ENCODE data around the gene DVL1. TPM values are rescaled to one million over a fixed set of nuclear protein-coding genes. Genes with fewer than 3 reads are reported as not detected.

DVL1 gene
- total RNA-seq, 1 donor from 2014 or later, result 55.0 TPM

DNA sequence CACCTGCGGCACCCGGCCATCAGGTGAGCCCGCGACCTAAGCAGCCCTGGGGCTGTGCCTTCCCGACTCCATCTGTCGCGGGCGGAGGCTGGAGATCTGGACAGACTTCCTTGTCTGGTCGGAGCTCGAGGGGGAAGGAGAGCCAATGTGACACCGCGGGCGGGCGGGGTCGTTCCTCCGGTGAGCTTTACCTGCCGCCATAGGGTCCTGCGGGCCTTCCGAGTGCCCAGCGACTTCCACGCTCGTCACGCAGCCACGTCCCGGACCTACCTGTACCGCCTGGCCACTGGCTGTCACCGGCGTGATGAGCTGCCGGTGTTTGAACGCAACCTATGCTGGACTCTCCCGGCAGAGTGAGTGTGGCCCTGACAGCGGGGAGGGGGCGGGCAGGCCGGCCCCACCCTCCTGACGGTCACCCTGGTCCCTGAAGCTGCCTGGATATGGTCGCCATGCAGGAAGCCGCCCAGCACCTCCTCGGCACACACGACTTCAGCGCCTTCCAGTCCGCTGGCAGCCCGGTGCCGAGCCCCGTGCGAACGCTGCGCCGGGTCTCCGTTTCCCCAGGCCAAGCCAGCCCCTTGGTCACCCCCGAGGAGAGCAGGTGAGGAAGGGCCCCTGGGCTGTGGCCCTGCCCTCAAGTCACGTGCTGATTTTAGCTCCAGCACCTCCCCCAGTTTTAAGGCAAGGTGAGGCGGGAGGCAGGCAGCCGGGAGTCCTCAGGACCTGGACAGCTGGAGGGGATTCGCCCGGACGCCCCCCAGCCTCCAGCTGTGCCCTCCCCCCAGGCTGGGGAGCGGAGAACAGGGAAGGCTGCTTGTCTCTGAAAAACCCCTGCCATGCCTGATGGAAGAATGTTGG, 39.7 kb downstream of the DVL1 start:
- peaks cover 7% of the 10 kb centered on the region for H3K36me3 ChIP-seq (ENCODE audit: insufficient read depth, low read length)
- no peaks in the 10 kb centered on the region for H3K9me3 Mint-ChIP-seq (ENCODE audit: unreplicated experiment)
- H3K9ac ChIP-seq (ENCODE audit: low read length), result peak overlapping the region; percentile 81
- no peak overlapping the region for H3K27ac Mint-ChIP-seq (ENCODE audit: unreplicated experiment)
- peak overlapping the region; percentile 64 for H3K27ac ChIP-seq (ENCODE audit: low read depth, low read length)
- peaks cover 63% of the 10 kb centered on the region for H3K79me2 ChIP-seq (ENCODE audit: insufficient read depth, low read length)
- H3K27me3 ChIP-seq (ENCODE audit: insufficient read depth, low read length), result no peaks in the 10 kb centered on the region
- peak overlapping the region; percentile 26 for H2AFZ ChIP-seq (ENCODE audit: low read depth, low read length)
- H3K4me1 Mint-ChIP-seq (ENCODE audit: low read depth, unreplicated experiment), result peaks cover 8% of the 10 kb centered on the region
- DNase-seq (ENCODE audit: low read depth), result no peak
- peak overlapping the region; percentile 84 for H3K4me3 Mint-ChIP-seq (ENCODE audit: unreplicated experiment)
- H3K36me3 Mint-ChIP-seq (ENCODE audit: low read depth, unreplicated experiment), result peaks cover 6% of the 10 kb centered on the region
- peaks cover 38% of the 10 kb centered on the region for H3K4me1 ChIP-seq (ENCODE audit: insufficient read depth, low read length)
- TF ChIP-seq EZH2 (IDR thresholded peaks at IDR 0.05; ENCODE audit: insufficient read depth, low read length), result no peak
- TF ChIP-seq, protein P1, sequence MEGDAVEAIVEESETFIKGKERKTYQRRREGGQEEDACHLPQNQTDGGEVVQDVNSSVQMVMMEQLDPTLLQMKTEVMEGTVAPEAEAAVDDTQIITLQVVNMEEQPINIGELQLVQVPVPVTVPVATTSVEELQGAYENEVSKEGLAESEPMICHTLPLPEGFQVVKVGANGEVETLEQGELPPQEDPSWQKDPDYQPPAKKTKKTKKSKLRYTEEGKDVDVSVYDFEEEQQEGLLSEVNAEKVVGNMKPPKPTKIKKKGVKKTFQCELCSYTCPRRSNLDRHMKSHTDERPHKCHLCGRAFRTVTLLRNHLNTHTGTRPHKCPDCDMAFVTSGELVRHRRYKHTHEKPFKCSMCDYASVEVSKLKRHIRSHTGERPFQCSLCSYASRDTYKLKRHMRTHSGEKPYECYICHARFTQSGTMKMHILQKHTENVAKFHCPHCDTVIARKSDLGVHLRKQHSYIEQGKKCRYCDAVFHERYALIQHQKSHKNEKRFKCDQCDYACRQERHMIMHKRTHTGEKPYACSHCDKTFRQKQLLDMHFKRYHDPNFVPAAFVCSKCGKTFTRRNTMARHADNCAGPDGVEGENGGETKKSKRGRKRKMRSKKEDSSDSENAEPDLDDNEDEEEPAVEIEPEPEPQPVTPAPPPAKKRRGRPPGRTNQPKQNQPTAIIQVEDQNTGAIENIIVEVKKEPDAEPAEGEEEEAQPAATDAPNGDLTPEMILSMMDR (IDR thresholded peaks at IDR 0.05; ENCODE audit: insufficient read depth, low read depth, low read length), result no peak
- peak overlapping the region; percentile 96 for H3K4me2 ChIP-seq (ENCODE audit: low read length)
- no peak for FAIRE-seq
- peak overlapping the region; percentile 73 for H3K4me3 ChIP-seq (ENCODE audit: insufficient read depth, low read depth, low read length)
- H3K9me3 ChIP-seq (ENCODE audit: insufficient read depth, low read depth, low read length), result no peaks in the 10 kb centered on the region
- peaks cover 73% of the 10 kb centered on the region for H4K20me1 ChIP-seq (ENCODE audit: insufficient read depth, low read length)
- no peaks in the 10 kb centered on the region for H3K27me3 Mint-ChIP-seq (ENCODE audit: low read depth, unreplicated experiment)

DNA sequence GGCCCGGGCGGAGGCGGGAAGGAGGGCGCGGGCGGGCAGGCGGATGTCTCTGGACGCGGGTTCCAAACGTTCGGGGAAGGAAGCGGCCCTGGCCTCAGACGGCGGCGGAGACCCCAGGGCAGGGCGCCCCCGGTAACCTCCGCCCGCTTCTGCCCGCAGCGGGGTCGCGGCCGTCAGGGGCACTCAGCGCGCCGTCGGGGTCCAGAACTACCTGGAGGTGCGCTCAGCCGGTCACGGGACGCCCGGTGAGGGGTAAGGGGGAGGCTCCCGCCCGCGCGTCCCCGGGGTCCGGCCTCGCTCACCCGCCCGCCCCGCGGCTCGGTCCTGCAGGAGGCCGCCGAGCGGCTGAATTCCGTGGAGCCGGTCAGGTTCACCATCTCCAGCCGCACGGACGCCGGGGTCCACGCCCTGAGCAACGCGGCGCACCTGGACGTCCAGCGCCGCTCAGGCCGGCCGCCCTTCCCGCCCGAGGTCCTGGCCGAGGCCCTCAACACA, 40.4 kb downstream of the DVL1 start:
- Mint-ChIP-seq H3K9me3 (ENCODE audit: unreplicated experiment) (no peaks in the 10 kb centered on the region), H3K27ac (ENCODE audit: unreplicated experiment) (no peak overlapping the region), H3K4me3 (ENCODE audit: unreplicated experiment) (peak overlapping the region; percentile 86), H3K27me3 (ENCODE audit: low read depth, unreplicated experiment) (no peaks in the 10 kb centered on the region), H3K4me1 (ENCODE audit: low read depth, unreplicated experiment) (peaks cover 8% of the 10 kb centered on the region), H3K36me3 (ENCODE audit: low read depth, unreplicated experiment) (peaks cover 6% of the 10 kb centered on the region)
- H3K4me3 ChIP-seq (ENCODE audit: insufficient read depth, low read depth, low read length), result peak overlapping the region; percentile 73
- TF ChIP-seq, protein P1 (IDR thresholded peaks at IDR 0.05; ENCODE audit: insufficient read depth, low read depth, low read length), result no peak
- TF ChIP-seq EZH2 (IDR thresholded peaks at IDR 0.05; ENCODE audit: insufficient read depth, low read length), result no peak
- H3K9ac ChIP-seq (ENCODE audit: low read length), result peak overlapping the region; percentile 81
- H3K79me2 ChIP-seq (ENCODE audit: insufficient read depth, low read length), result peaks cover 67% of the 10 kb centered on the region
- peak overlapping the region; percentile 64 for H3K27ac ChIP-seq (ENCODE audit: low read depth, low read length)
- no peaks in the 10 kb centered on the region for H3K27me3 ChIP-seq (ENCODE audit: insufficient read depth, low read length)
- H3K36me3 ChIP-seq (ENCODE audit: insufficient read depth, low read length), result peaks cover 5% of the 10 kb centered on the region
- DNase-seq (ENCODE audit: low read depth), result no peak
- no peaks in the 10 kb centered on the region for H3K9me3 ChIP-seq (ENCODE audit: insufficient read depth, low read depth, low read length)
- no peak for FAIRE-seq
- peaks cover 41% of the 10 kb centered on the region for H3K4me1 ChIP-seq (ENCODE audit: insufficient read depth, low read length)
- peaks cover 74% of the 10 kb centered on the region for H4K20me1 ChIP-seq (ENCODE audit: insufficient read depth, low read length)
- H3K4me2 ChIP-seq (ENCODE audit: low read length), result peak overlapping the region; percentile 96
- peak overlapping the region; percentile 26 for H2AFZ ChIP-seq (ENCODE audit: low read depth, low read length)
